Activated CD4-positive, alpha-beta memory T cell treated with anti-CD3 and anti-CD28 coated beads, Interleukin-2, amount 10 ng/mL, durations not matched to agents 7 days and 5 days (primary cell): ENCODE results near the gene SETD1A. TPM values are rescaled to one million over a fixed set of nuclear protein-coding genes. Genes with fewer than 3 reads are reported as not detected.

ENCODE experiments used
- CTCF ChIA-PET: fragments of 350-600 bp; sonication (Branson Sonifier 250); formaldehyde crosslinking; loops from one replicate; lab custom pipeline; 2021; ENCODE audit warnings: antibody characterized with exemption, inconsistent platforms; lab: Charles Lee
- POLR2A ChIA-PET: fragments of 350-600 bp; sonication (Branson Sonifier 250); formaldehyde crosslinking; loops from one replicate; lab custom pipeline; 2021; ENCODE audit warnings: antibody characterized with exemption; lab: Charles Lee
- DNase-seq: peaks from one replicate; pipeline ENCODE4 v3.0.0-alpha.2; 2020
- H3K27ac Mint-ChIP-seq: one replicate; pipeline ENCODE4 v1.8.0; 2021; ENCODE audit warnings: mild to moderate bottlenecking, mixed read lengths
- H3K27me3 Mint-ChIP-seq: one replicate; pipeline ENCODE4 v1.8.0; 2021; ENCODE audit warnings: mixed read lengths
- H3K36me3 Mint-ChIP-seq: one replicate; pipeline ENCODE4 v1.8.0; 2021; ENCODE audit warnings: low read depth, mixed read lengths
- H3K4me1 Mint-ChIP-seq: one replicate; pipeline ENCODE4 v1.8.0; 2021; ENCODE audit warnings: mixed read lengths
- H3K4me3 Mint-ChIP-seq: one replicate; pipeline ENCODE4 v1.8.0; 2021; ENCODE audit warnings: mild to moderate bottlenecking, mixed read lengths
- H3K9me3 Mint-ChIP-seq: one replicate; pipeline ENCODE4 v1.8.0; 2021; ENCODE audit warnings: mixed read lengths
- total RNA-seq, 2 experiments: library from RNA; stranded (reverse); gene quantifications; one replicate each; pipeline ENCODE4 v1.2.3, GENCODE V29; 2021

Gene SETD1A
- total RNA-seq, 2 experiments from 2014 or later: 18.8 to 20.3 TPM

DNA sequence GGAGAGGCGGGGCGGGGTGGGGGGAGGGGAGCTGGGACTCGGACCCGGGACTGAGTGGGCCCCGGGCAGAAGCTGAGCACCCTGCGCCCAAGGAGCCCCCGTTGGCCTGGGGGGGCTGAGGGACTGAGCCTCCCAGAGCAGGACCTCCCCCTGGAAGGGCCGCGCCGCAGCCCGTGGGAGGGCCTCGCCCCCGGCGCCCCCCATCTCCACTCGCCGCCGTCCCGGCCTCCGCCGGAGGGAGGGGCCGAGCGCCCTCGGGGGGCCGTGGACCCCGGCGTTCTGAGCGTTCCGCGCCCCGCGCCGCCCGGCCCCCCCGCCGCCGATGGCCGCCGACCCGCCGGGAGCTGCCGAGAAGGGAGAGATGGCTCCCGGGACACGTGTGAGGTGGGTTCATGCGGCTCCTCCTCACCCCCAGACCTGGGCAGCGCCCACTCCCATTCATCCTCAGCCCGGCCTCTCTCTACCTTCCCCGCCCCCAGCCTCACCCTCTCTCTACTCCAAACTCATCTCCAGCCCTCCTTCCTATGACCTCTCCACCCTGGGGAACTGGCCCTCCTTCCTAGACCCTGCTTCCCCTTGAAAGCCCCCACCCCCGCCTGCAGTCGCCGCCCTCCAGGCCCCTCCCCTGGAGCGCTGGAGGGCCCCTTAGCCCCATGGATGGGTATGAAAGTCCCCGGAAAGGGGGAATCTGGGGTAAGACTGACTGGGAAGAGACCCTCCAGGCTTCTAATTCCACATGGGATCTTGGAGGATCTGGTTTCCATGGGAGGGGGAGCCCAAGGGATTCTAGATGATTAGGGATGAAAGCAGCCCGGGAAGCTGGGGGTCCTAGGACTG lies 33.3 kb upstream of the SETD1A start:
- H3K4me1 Mint-ChIP-seq: peaks cover 25% of the 10 kb centered on the region
- peak overlapping the region; percentile 69 for H3K4me3 Mint-ChIP-seq
- DNase-seq: no peak
- no peak overlapping the region for H3K27ac Mint-ChIP-seq
- POLR2A ChIA-PET: interaction anchor here (1.0 to 1.1 kb wide), 3 partner anchors 11 to 112 kb away, joined by 3 read pairs; no protein-coding TSS in a partner anchor
- H3K27me3 Mint-ChIP-seq: no peaks in the 10 kb centered on the region
- H3K9me3 Mint-ChIP-seq: no peaks in the 10 kb centered on the region
- CTCF ChIA-PET: interaction anchor here (3.8 kb wide), 1 partner anchor 17 kb away, joined by 19 read pairs; no protein-coding TSS in a partner anchor
- no peaks in the 10 kb centered on the region for H3K36me3 Mint-ChIP-seq

GRCh38 chr16:30924913-30925631 lies 32.5 kb upstream of the SETD1A start:
- Mint-ChIP-seq H3K36me3 (no peaks in the 10 kb centered on the region), H3K4me3 (peak overlapping the region; percentile 69), H3K9me3 (no peaks in the 10 kb centered on the region), H3K4me1 (peaks cover 25% of the 10 kb centered on the region), H3K27ac (peak overlapping the region; percentile 32), H3K27me3 (no peaks in the 10 kb centered on the region)
- no peak for DNase-seq
- ChIA-PET POLR2A (interaction anchor here (1.1 kb wide), 2 partner anchors 10 to 23 kb away, joined by 3 read pairs; no protein-coding TSS in a partner anchor), CTCF (interaction anchor here (3.8 kb wide), 1 partner anchor 16 kb away, joined by 19 read pairs; no protein-coding TSS in a partner anchor)

- Mint-ChIP-seq H3K4me3 (no peak overlapping the region), H3K36me3 (no peaks in the 10 kb centered on the region), H3K9me3 (no peaks in the 10 kb centered on the region), H3K4me1 (peaks cover 25% of the 10 kb centered on the region), H3K27me3 (no peaks in the 10 kb centered on the region), H3K27ac (no peak overlapping the region)
- CTCF ChIA-PET: interaction anchor here (3.8 kb wide), 1 partner anchor 15 kb away, joined by 19 read pairs; no protein-coding TSS in a partner anchor
- POLR2A ChIA-PET: no interaction called here
- no peak for DNase-seq
These were observed 31.9 kb upstream of the SETD1A start for GRCh38 chr16:30925632-30925987.

DNA sequence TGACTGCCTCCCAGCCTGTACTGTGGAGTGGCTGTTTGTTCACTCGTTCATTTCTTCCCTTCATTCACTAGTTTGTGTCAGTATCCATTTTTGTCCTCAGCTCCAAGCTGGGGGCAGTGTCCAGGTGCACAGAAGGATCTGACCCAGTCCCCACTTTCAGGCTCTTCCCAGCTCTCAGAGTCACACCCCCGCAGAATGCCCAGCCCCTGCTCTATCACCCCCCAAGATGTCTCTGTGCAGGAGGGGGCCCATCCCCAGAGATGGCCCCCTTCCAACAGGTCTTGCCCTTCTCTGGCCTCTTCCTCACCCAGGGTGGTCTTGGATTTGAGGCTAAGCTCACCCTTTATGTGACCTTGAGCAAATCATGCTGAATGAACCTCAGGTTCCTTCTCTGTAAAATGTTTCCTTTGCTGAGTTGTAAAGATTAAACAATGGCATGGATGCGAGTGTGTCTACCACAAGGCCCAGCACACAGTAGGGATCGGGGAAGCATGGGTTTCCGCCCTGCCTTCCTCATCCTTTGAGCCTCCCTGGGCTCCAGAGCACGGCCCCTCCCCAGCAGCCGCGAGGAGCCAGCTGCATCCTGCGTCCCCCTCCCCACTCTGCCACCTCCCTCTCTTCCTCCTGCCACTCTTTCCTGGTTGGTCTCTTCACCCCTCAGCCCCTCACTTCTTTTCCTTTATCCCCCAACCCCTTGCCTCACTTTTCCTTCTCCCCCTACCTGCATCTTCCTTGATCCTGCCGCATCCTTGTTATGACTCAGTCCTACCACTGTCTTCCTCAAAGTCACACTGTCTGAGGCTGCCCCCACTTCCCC lies 31.4 kb upstream of the SETD1A start:
- no peak for DNase-seq
- ChIA-PET CTCF (interaction anchor here (3.8 kb wide), 1 partner anchor 15 kb away, joined by 19 read pairs; no protein-coding TSS in a partner anchor), POLR2A (no interaction called here)
- no peaks in the 10 kb centered on the region for H3K9me3 Mint-ChIP-seq
- peak overlapping the region; percentile 18 for H3K27ac Mint-ChIP-seq
- no peaks in the 10 kb centered on the region for H3K27me3 Mint-ChIP-seq
- H3K4me1 Mint-ChIP-seq: peaks cover 20% of the 10 kb centered on the region
- peak overlapping the region; percentile 25 for H3K4me3 Mint-ChIP-seq
- H3K36me3 Mint-ChIP-seq: no peaks in the 10 kb centered on the region

GRCh38 chr16:30926937-30927788 lies 30.4 kb upstream of the SETD1A start:
- peaks cover 15% of the 10 kb centered on the region for H3K4me1 Mint-ChIP-seq
- CTCF ChIA-PET: interaction anchor here (1.0 to 3.8 kb wide), 2 partner anchors 14 to 26 kb away, joined by 3 to 19 read pairs; no protein-coding TSS in a partner anchor
- H3K27me3 Mint-ChIP-seq: no peaks in the 10 kb centered on the region

GRCh38 chr16:30927789-30928378 lies 29.7 kb upstream of the SETD1A start:
- peaks cover 6% of the 10 kb centered on the region for H3K36me3 Mint-ChIP-seq
- H3K4me3 Mint-ChIP-seq: no peak overlapping the region
- H3K9me3 Mint-ChIP-seq: no peaks in the 10 kb centered on the region
- CTCF ChIA-PET: interaction anchor here (1.0 to 3.8 kb wide), 2 partner anchors 13 to 27 kb away, joined by 3 to 19 read pairs; no protein-coding TSS in a partner anchor
- peak overlapping the region; percentile 16 for H3K27ac Mint-ChIP-seq
- POLR2A ChIA-PET: interaction anchor here (0.7 to 0.8 kb wide), 2 partner anchors 21 to 145 kb away, joined by 3 read pairs; no protein-coding TSS in a partner anchor
- H3K4me1 Mint-ChIP-seq: peaks cover 13% of the 10 kb centered on the region
- no peak for DNase-seq
- no peaks in the 10 kb centered on the region for H3K27me3 Mint-ChIP-seq

More at GRCh38 chr16:30926937-30927788, 30.4 kb upstream of the SETD1A start:
- DNase-seq: no peak
- H3K9me3 Mint-ChIP-seq: no peaks in the 10 kb centered on the region
- no peak overlapping the region for H3K4me3 Mint-ChIP-seq
- POLR2A ChIA-PET: interaction anchor here (0.7 to 0.8 kb wide), 2 partner anchors 22 to 146 kb away, joined by 3 read pairs; no protein-coding TSS in a partner anchor
- H3K27ac Mint-ChIP-seq: peak overlapping the region; percentile 18
- peaks cover under 1% of the 10 kb centered on the region for H3K36me3 Mint-ChIP-seq

GRCh38 chr16:30928390-30928789 lies 29.2 kb upstream of the SETD1A start:
- ChIA-PET POLR2A (no interaction called here), CTCF (interaction anchor here (1.0 to 3.8 kb wide), 2 partner anchors 12 to 84 kb away, joined by 4 to 19 read pairs; no protein-coding TSS in a partner anchor)
- Mint-ChIP-seq H3K36me3 (peaks cover 6% of the 10 kb centered on the region), H3K9me3 (no peaks in the 10 kb centered on the region), H3K4me3 (no peak overlapping the region), H3K27ac (no peak overlapping the region), H3K4me1 (peaks cover 13% of the 10 kb centered on the region), H3K27me3 (no peaks in the 10 kb centered on the region)
- DNase-seq: no peak

DNA sequence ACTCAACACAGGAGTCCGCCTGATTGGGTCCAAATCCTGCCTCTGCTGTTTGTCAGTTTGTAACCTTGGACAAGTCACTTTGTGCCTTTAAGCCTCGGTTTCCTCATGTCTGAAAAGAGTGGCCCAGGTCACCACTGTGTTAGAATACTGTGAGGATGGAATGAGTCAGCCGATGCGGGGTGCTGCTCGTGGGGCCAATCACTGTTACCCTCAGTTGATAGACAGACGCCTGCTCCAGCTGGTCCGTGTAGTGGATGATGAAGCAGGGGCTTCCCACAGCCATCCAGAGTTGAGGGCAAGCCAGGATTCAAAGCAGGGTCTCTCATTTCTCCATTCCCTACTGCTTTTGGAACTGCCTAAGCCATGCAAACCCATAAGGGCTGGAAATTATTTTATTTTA lies 28.4 kb upstream of the SETD1A start:
- Mint-ChIP-seq H3K36me3 (peaks cover 6% of the 10 kb centered on the region), H3K4me1 (peaks cover 13% of the 10 kb centered on the region), H3K27me3 (no peaks in the 10 kb centered on the region), H3K9me3 (no peaks in the 10 kb centered on the region), H3K27ac (no peak overlapping the region), H3K4me3 (no peak overlapping the region)
- no peak for DNase-seq
- CTCF ChIA-PET: interaction anchor here (0.7 to 1.0 kb wide), 2 partner anchors 13 to 84 kb away, joined by 3 to 4 read pairs; no protein-coding TSS in a partner anchor
- POLR2A ChIA-PET: no interaction called here

DNA sequence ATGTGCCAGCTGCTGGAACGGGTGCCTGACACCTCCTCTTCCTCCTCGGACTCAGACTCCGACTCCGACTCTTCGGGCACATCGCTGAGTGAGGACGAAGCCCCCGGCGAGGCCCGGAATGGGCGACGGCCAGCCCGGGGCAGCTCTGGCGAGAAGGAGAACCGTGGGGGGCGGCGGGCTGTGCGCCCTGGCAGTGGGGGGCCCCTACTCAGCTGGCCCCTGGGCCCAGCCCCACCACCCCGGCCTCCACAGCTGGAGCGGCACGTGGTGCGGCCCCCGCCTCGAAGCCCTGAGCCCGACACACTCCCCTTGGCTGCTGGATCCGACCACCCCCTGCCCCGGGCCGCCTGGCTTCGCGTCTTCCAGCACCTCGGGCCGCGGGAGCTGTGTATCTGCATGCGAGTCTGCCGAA lies 27.4 kb upstream of the SETD1A start:
- no peak for DNase-seq
- CTCF ChIA-PET: no interaction called here
- Mint-ChIP-seq H3K27ac (no peak overlapping the region), H3K36me3 (peaks cover 12% of the 10 kb centered on the region), H3K4me1 (peaks cover 15% of the 10 kb centered on the region), H3K27me3 (no peaks in the 10 kb centered on the region), H3K4me3 (no peak overlapping the region), H3K9me3 (no peaks in the 10 kb centered on the region)
- POLR2A ChIA-PET: no interaction called here

DNA sequence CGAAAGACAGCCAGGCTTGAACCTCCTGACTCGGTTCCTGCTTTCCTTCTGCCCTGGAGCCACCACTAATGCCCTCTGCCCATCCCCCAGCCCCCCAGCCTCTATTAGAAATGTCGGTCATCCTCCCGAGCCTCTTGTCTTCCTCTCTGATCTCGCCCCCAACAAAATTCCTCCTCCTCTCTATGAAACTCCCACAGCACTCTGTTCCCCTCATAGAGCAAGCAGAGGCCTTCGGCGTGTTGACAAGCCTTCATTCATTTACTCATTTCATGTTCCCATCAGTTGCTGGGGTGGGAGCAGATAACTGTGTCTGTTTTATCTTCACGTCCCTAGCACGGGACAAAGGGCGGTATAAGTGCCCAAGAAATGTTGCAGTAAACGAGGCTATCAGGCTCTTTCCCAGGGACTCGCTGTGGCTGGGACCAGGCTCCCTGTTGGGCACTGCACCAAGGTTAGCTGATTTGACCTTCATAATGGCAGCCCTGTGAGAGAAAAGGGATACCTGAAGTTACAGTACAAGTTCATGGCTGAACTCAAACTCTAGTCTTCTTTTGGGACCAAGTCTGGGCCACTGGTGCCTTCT lies 26.4 kb upstream of the SETD1A start:
- ChIA-PET CTCF (interaction anchor here (0.6 to 2.8 kb wide), 3 partner anchors 11 to 88 kb away, joined by 3 to 15 read pairs (median 3); partner anchors contain the start of gene ORAI3), POLR2A (no interaction called here)
- peaks cover 14% of the 10 kb centered on the region for H3K36me3 Mint-ChIP-seq
- no peaks in the 10 kb centered on the region for H3K9me3 Mint-ChIP-seq
- no peak overlapping the region for H3K27ac Mint-ChIP-seq
- H3K4me3 Mint-ChIP-seq: no peak overlapping the region
- H3K27me3 Mint-ChIP-seq: no peaks in the 10 kb centered on the region
- DNase-seq: no peak
- peaks cover 17% of the 10 kb centered on the region for H3K4me1 Mint-ChIP-seq
